ENCODE data around the gene DRG2.
A peak's percentile ranks its signal among the peaks of the same experiment; 100 is the strongest.

The DRG2 gene

DNA sequence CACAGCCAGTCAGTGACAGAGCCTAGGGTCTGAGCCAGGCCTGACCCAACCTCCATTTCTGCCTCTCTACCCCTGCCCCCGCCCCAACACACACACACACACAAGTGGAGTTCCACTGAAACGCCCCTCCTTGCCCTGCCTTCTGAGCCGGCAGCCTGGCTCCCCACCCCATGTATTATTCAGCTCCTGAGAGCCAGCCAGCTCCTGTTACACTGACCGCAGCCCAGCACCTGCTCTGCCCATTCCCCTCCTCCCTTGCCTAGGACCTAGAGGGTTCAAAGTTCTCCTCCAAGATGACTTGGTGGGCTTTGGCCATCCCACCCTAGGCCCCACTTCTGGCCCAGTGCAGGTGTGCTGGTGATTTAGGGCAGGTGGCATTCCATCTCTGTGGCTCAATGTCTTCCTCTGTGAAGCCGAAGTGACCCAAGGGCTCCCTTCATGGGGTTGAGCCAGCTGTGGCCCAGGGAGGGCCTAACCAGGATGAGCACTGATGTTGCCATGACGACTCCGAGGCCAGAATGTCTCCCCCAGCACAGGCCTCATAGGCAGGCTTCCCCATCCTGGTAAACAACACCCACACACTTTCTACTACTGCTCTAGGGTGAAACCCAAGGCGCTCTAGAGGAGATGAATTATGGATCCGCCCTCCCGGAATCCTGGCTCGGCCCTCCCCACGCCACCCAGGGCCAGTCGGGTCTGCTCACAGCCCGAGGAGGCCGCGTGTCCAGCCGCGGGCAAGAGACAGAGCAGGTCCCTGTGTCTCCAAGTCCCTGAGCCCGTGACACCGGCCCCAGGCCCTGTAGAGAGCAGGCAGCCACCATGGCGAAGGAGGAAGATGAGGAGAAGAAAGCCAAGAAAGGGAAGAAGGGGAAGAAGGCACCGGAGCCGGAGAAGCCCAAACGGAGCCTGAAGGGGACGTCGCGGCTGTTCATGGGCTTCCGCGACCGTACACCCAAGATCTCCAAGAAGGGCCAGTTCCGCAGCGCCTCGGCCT is 30.5 kb downstream of the DRG2 start:
- DNase-seq = no peak

- DNase-seq = no peak
Measured at GRCh38 chr17:18119166-18119745, 31.5 kb downstream of the DRG2 start.

DNA sequence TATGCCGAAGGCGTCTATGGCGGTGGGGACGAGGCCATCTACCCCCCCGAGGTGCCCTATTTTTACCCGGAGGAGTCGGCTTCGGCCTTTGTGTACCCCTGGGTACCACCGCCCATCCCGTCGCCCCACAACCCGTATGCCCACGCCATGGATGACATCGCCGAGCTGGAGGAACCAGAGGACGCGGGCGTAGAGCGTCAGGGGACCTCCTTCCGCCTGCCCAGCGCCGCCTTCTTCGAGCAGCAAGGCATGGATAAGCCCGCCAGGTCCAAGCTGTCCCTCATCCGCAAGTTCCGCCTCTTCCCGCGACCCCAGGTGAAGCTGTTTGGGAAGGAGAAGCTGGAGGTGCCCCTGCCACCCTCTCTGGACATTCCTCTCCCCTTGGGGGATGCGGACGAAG is 32.2 kb downstream of the DRG2 start:
- DNase-seq = no peak

DNA sequence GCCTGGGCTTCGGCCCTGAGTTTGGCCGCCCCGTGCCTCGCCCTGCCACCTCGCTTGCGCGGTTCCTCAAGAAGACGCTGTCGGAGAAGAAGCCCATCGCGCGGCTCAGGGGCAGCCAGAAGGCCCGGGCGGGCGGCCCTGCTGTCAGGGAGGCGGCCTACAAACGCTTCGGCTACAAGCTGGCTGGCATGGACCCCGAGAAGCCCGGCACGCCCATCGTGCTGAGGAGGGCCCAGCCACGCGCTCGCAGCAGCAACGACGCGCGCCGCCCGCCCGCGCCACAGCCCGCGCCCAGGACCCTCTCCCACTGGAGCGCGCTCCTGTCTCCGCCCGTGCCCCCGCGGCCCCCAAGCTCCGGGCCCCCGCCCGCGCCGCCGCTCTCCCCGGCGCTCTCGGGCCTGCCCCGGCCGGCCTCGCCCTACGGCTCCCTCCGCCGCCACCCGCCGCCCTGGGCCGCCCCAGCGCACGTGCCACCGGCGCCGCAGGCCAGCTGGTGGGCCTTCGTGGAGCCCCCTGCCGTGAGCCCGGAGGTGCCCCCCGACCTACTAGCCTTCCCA is 32.8 kb downstream of the DRG2 start:
- no peak for DNase-seq

- no peak for DNase-seq
Measured at GRCh38 chr17:18121144-18121910, 33.6 kb downstream of the DRG2 start.

DNA sequence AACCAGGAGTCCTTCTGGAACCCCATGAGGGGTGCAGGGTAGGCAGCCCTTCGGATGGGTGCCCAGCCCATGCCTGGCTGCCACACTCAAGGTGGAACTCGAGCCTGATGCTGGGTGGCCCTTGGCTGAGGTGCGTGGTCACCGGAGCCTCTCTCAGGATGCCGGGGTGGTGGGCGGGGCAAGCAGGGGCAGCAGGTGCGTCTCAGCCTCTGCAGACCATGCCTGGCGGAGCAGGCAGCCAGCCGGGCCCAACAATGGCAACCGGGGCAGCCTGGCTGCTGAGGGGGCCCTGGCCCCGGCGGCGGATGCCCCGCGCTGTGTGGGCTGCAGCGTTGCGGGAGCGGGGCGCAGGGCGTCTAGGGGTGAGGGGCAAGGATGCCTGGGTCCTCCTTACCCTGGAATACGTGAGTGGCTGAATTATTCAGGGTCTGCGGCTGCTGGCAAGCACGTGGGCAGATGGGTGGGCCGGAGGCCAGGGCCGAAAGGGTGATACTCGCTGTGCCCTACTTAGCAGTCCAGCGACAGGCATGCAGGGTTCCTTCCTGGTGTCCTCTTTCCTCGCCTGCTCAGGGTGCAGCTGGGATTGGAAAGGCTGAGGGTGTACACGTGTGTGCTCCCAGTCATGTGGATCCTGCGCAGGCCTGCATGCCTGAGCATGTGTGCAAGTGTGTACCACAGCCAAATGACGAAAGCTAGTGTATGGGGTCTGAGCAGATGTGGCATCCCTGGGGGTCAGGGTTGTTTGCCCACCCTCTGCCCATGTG is 35.4 kb downstream of the DRG2 start:
- DNase-seq = no peak

GRCh38 chr17:18124345-18125126 is 36.8 kb downstream of the DRG2 start:
- no peak for DNase-seq

- no peak for DNase-seq
Measured at GRCh38 chr17:18129041-18129502, 41.3 kb downstream of the DRG2 start.

DNA sequence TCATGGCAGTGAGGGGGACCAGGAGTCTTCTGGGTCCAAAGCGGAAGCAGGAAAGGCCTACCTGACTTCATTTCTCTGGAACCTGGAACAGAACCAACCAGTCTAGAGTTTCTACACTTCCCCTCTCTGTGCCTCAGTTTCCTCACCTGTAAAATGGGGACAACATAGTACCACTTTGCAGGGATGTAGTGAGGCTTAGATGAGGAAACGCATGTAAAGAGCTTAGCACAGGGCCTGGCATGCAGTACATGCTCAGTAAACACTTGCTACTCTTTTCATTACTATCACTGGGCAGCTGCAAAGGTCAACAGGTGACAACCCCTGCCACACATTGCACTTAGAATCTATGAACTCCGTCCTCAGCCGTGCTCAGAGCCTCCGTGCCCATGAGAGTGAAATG is 45.0 kb downstream of the DRG2 start:
- DNase-seq = no peak

- DNase-seq = no peak
Measured at GRCh38 chr17:18136357-18136756, 48.6 kb downstream of the DRG2 start.

DNA sequence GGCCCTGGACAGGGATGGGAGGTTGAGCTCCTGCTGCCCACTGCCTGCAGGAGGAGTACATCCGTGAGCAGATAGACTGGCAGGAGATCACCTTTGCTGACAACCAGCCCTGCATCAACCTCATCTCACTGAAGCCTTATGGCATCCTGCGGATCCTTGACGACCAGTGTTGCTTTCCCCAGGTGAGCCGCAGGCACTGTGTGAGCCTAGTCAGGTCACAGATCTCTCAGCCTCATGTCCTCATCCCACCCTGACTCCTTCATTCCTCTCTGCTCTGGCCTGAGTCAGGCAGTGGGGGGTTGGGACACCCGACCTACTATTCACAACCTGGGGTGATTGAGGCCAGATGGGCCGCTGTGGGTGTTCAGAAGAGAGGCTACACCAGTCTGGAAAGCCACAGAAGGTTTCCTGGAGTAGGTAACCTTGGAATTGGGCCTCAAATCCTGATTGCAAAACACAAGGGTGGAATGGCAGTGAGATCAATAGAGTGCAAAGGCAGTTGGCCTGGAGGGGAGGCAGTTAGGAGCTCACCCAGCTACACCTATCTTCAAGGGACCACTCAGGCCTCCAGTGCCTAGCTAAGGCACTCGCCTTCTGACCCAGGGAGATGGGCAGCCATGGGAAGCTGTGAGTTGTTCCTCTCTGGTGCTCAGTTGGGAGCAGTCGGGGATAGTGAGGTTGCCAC is 50.5 kb downstream of the DRG2 start:
- DNase-seq = no peak

GRCh38 chr17:18139092-18139491 is 51.3 kb downstream of the DRG2 start:
- no peak for DNase-seq

DNA sequence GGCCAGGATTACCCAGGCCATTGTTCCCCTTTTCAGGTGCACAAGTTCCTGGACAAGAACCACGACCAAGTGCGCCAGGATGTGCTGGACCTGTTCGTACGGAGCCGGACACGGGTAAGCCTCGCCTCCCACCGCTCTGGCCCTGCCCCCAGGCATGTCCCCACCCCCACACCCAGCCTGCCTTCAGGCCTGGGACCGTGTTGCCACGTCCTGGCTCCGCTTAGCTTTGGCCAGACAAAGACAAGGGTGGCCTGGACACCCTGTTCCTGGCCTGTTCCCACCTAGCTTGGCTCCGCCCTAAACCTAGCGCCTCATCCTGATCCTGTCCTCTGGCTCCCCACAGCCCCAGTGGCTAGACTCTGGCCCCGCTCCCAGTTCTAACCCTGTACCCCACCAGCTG is 51.8 kb downstream of the DRG2 start:
- DNase-seq = no peak

- peak in 3 of 4 experiments; percentile 37 to 50 (median 43) for DNase-seq
Measured at GRCh38 chr17:18139949-18140348, 52.2 kb downstream of the DRG2 start.

DNA sequence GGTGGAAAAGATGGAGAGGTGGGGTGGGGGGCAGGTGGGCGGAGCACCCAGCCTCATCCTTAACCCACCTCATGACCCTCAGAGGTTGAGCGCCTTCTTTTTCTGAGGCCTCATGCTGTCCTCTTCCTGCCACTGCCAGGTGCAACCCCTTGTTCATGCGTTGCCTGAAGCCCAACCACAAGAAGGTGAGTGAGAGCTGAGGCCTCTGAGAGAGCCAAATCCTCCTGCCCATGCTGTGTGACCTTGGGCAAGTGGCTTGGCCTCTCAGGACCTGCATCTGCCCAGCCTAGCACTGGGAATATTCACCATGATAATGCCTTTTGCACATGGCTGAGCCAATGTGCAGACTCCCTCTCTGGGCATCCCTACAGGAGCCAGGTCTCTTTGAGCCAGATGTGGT is 52.9 kb downstream of the DRG2 start:
- no peak for DNase-seq

DNA sequence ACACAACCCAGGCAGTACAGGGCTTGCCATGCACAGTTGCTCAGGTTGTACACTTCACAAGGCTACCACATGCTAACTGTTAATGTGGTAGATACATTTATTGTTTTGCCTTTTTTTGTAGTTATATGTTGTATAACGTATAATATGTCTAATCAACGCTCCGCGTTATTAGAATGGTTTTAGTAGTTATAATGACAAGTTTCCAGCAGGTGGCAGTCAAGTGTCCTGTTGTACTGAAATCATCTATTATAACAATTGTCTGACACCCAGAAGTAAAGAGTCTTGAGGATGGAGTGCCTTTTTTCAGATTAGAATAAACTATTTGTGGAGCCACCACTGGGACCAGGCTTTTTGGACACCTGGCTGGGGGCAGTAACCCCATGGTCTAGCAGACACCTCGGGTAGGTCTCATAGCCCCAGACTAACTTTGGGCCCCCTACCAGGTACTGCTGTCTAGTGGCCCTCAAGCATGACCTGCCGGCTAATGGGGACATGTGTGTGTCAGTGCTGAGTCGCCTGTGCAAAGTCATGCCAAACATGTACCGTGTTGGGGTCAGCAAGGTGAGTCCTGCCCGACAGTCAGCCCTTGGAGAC is 53.6 kb downstream of the DRG2 start:
- DNase-seq = peak; percentile 74 to 87 (median 81)

DNA sequence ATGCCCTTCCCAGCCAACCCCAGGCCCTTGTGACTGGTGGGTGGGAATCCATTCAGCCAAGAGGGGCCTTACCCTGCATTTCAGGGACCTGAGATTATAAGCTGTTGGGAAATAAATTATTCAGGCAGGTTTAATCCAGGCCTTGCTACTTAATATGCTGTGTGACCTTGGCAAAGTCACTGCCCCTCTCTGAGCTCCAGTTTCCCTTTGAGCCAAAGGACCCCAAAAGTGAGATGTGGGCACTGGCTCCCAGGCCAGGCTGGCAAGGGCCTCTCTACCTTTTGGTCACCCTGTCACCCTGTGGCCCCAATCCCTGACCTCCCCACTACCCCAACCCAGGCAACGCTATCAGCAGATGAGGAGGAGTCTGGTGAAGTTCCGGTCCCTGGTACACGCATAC is 54.7 kb downstream of the DRG2 start:
- no peak for DNase-seq

DNA sequence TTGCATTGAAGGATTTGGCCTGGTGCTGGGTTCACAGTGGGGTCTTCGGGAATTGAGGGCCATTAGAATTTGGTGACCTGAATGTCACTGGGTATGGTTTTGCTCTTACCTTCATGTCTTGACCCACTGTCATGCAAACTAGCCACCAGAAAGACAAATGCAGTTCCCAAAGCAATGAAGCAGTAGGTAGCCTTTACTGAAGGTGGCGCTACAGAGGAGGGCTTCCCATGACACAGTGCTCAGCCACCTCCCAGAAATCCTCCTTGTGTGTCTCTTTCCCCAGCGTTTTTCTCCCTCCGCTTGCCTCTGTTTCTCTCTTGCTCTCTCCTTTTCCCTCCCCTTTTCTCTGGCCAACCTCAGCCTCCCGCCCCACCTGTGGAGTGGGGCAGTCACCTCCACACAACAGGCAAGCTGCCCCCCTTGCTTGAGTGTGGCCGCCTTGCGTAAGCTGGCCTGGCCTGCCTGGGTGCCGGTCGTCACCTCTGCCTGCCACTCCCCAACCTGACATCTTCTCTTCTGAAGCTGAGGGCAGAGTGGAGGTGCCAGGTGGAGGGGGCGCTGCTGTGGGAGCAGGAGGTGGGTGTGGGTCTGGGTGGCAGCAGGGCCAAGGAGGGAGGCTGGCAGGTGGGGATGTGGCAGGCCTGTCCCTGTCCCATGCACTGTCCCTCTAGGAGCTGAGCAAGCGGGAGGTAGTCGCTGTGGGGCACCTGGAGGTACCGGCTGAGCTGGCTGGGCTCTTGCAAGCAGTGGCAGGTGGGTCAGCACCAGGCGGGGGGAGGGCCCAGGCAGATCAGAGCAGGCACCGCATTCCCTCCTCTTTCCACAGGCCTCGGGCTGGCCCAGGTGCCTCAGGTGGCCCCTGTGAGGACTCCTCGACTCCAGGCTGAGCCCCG is 55.5 kb downstream of the DRG2 start:
- peak in 3 of 4 experiments; percentile 26 to 40 (median 36) for DNase-seq

- no peak for DNase-seq
Measured at GRCh38 chr17:18144261-18144660, 56.5 kb downstream of the DRG2 start.
